WTC11 (cell line): ENCODE results near the gene PDAP1. TPM values are rescaled to one million over a fixed set of nuclear protein-coding genes. Genes with fewer than 3 reads are reported as not detected.

Experiments used
- ATAC-seq: fragments of 200-7000 bp; cut with Tn5 transposase; 2 replicates; pipeline ENCODE4 v1.10.0; 2021; ENCODE audit warnings: mild to moderate bottlenecking, moderate library complexity
- CTCF ChIA-PET: fragments of 300-600 bp; sonication (Branson Sonifier 250); formaldehyde crosslinking; loops from one replicate; lab custom pipeline; 2021; ENCODE audit warnings: antibody characterized with exemption; lab: Charles Lee
- POLR2A ChIA-PET: fragments of 350-600 bp; sonication (Branson Sonifier 250); formaldehyde crosslinking; loops from one replicate; lab custom pipeline; 2021; ENCODE audit warnings: antibody characterized with exemption; lab: Charles Lee
- DNase-seq: peaks from one replicate; pipeline ENCODE4 v3.0.0; 2021; ENCODE audit warnings: low spot score
- H3K27ac Mint-ChIP-seq: 2 replicates; pipeline ENCODE4 v1.8.0; 2021; ENCODE audit warnings: mixed read lengths
- H3K27me3 Mint-ChIP-seq: 2 replicates; pipeline ENCODE4 v1.8.0; 2021; ENCODE audit warnings: low read depth, mild to moderate bottlenecking, moderate library complexity, mixed read lengths
- H3K36me3 Mint-ChIP-seq: 2 replicates; pipeline ENCODE4 v1.8.0; 2021; ENCODE audit warnings: mixed read lengths
- H3K4me1 Mint-ChIP-seq: 2 replicates; pipeline ENCODE4 v1.8.0; 2022; ENCODE audit warnings: mixed read lengths
- H3K4me3 Mint-ChIP-seq: 2 replicates; pipeline ENCODE4 v1.8.0; 2021; ENCODE audit warnings: mild to moderate bottlenecking, moderate library complexity, mixed read lengths
- H3K9me3 Mint-ChIP-seq: 2 replicates; pipeline ENCODE4 v1.8.0; 2021; ENCODE audit warnings: mixed read lengths
- ARID4B ChIP-seq: sonication (generic); formaldehyde crosslinking; IDR thresholded peaks from 2 replicates; pipeline ENCODE4 v1.8.0; 2023; ENCODE audit warnings: missing genetic modification reagents, mild to moderate bottlenecking, borderline replicate concordance
- ATF2 ChIP-seq: sonication (generic); formaldehyde crosslinking; IDR thresholded peaks from 2 replicates; pipeline ENCODE4 v1.8.1; 2022; ENCODE audit warnings: low read depth, missing genetic modification reagents, borderline replicate concordance
- ELF4 ChIP-seq: sonication (generic); formaldehyde crosslinking; IDR thresholded peaks from 2 replicates; pipeline ENCODE4 v1.8.1; 2022; ENCODE audit warnings: low read depth, mild to moderate bottlenecking, moderate library complexity, missing genetic modification reagents
- EMX1 ChIP-seq: fragments of 250-450 bp; sonication (Bioruptor Pico); IDR thresholded peaks from 2 replicates; pipeline ENCODE4 v1.8.0; 2021; ENCODE audit warnings: mild to moderate bottlenecking
- ETV6 ChIP-seq: sonication (generic); formaldehyde crosslinking; IDR thresholded peaks from 2 replicates; pipeline ENCODE4 v1.8.1; 2022; ENCODE audit warnings: mild to moderate bottlenecking, missing genetic modification reagents
- FOXP1 ChIP-seq: sonication (generic); formaldehyde crosslinking; IDR thresholded peaks from 2 replicates; pipeline ENCODE4 v1.8.0; 2022; ENCODE audit warnings: missing genetic modification reagents, mild to moderate bottlenecking, moderate library complexity, borderline replicate concordance
- GRHL2 ChIP-seq: fragments of 250-450 bp; sonication (Bioruptor Pico); IDR thresholded peaks from 2 replicates; pipeline ENCODE4 v1.8.0; 2022; ENCODE audit warnings: mild to moderate bottlenecking, moderate library complexity; ENCODE audit not compliant: insufficient replicate concordance, severe bottlenecking
- IRF2 ChIP-seq: sonication (generic); formaldehyde crosslinking; IDR thresholded peaks from 2 replicates; pipeline ENCODE4 v1.8.0; 2022; ENCODE audit warnings: low read depth, missing genetic modification reagents, borderline replicate concordance
- MYBL2 ChIP-seq: sonication (generic); formaldehyde crosslinking; IDR thresholded peaks from 2 replicates; pipeline ENCODE4 v1.8.1; 2023; ENCODE audit warnings: mild to moderate bottlenecking, moderate library complexity, missing genetic modification reagents
- RELA ChIP-seq: sonication (generic); formaldehyde crosslinking; IDR thresholded peaks from 2 replicates; pipeline ENCODE4 v1.8.1; 2022; ENCODE audit warnings: missing genetic modification reagents, mild to moderate bottlenecking, borderline replicate concordance
- SMAD3 ChIP-seq: sonication (generic); formaldehyde crosslinking; IDR thresholded peaks from 2 replicates; pipeline ENCODE4 v1.8.0; 2022; ENCODE audit warnings: missing genetic modification reagents, mild to moderate bottlenecking, borderline replicate concordance
- TP53 ChIP-seq: sonication (generic); formaldehyde crosslinking; IDR thresholded peaks from 2 replicates; pipeline ENCODE4 v1.8.1; 2023; ENCODE audit warnings: mild to moderate bottlenecking, missing genetic modification reagents
- ZBTB21 ChIP-seq: sonication (generic); formaldehyde crosslinking; IDR thresholded peaks from 2 replicates; pipeline ENCODE4 v1.8.1; 2023; ENCODE audit warnings: mild to moderate bottlenecking, missing genetic modification reagents, borderline replicate concordance
- ZNF219 ChIP-seq: sonication (generic); formaldehyde crosslinking; IDR thresholded peaks from 2 replicates; pipeline ENCODE4 v1.8.0; 2023; ENCODE audit warnings: missing genetic modification reagents, mild to moderate bottlenecking, borderline replicate concordance
- ZNF263 ChIP-seq: sonication (generic); formaldehyde crosslinking; IDR thresholded peaks from 2 replicates; pipeline ENCODE4 v1.8.1; 2022; ENCODE audit warnings: low read depth, mild to moderate bottlenecking, moderate library complexity, missing genetic modification reagents
- ZNF532 ChIP-seq: fragments of 250-450 bp; sonication (Bioruptor Pico); IDR thresholded peaks from 2 replicates; pipeline ENCODE4 v1.9.0; 2021; ENCODE audit warnings: mild to moderate bottlenecking, borderline replicate concordance
- total RNA-seq: library from RNA; stranded (reverse); gene quantifications from 3 replicates; pipeline ENCODE4 v1.2.3, GENCODE V29; 2021
- TF ChIP-seq, protein P1 (sequence below): sonication (generic); formaldehyde crosslinking; IDR thresholded peaks from 2 replicates; pipeline ENCODE4 v1.8.1; 2022; ENCODE audit warnings: missing genetic modification reagents, borderline replicate concordance
- TF ChIP-seq, protein P2 (sequence below): fragments of 250-450 bp; sonication (Bioruptor Pico); IDR thresholded peaks from 2 replicates; pipeline ENCODE4 v2.1.2; 2022; ENCODE audit warnings: mild to moderate bottlenecking, moderate library complexity
- TF ChIP-seq, protein P3 (sequence below): fragments of 200-600 bp; IDR thresholded peaks from 2 replicates; pipeline ENCODE4 v1.8.0; 2022; ENCODE audit warnings: antibody characterized with exemption

Gene PDAP1
- total RNA-seq, 1 experiment from 2014 or later: 177 TPM

DNA sequence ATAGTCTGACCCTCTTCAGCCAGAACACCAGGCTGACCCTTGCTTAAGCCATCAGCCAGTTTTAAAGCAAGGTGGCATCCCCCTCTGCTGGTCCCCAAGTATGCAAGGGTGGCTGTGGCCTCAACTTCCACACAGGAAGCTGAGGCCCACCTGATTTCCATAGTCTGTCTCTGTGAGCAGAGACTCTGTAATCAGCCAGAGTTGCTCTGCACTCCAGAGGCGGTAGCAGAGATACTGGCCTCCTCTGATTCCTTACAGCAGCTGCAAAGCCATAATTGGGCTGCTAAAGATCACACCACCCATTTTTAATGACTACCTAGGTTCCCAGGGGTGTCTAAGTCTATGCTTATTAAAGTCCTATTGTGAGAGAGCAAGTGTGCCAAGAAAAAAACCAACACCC lies 1.8 kb downstream of the PDAP1 start:
- no peak for DNase-seq
- CTCF ChIA-PET: interaction anchor here (0.6 to 2.2 kb wide), 3 partner anchors 9 to 193 kb away, joined by 3 to 7 read pairs (median 4); no protein-coding TSS in a partner anchor

More for the DNA sequence above, 1.8 kb downstream of the PDAP1 start:
- Mint-ChIP-seq H3K27me3 (no peaks in the 10 kb centered on the region), H3K36me3 (peaks cover 38% of the 10 kb centered on the region), H3K9me3 (no peaks in the 10 kb centered on the region), H3K4me3 (peak overlapping the region; percentile 99), H3K4me1 (peaks cover 18% of the 10 kb centered on the region), H3K27ac (peak overlapping the region; percentile 76)
- no peak for TF ChIP-seq ELF4 (CRISPR knock-in tag)
- TF ChIP-seq EMX1: no peak
- no peak for TF ChIP-seq ARID4B (CRISPR knock-in tag)
- no peak for TF ChIP-seq IRF2 (CRISPR knock-in tag)
- TF ChIP-seq, protein P1, sequence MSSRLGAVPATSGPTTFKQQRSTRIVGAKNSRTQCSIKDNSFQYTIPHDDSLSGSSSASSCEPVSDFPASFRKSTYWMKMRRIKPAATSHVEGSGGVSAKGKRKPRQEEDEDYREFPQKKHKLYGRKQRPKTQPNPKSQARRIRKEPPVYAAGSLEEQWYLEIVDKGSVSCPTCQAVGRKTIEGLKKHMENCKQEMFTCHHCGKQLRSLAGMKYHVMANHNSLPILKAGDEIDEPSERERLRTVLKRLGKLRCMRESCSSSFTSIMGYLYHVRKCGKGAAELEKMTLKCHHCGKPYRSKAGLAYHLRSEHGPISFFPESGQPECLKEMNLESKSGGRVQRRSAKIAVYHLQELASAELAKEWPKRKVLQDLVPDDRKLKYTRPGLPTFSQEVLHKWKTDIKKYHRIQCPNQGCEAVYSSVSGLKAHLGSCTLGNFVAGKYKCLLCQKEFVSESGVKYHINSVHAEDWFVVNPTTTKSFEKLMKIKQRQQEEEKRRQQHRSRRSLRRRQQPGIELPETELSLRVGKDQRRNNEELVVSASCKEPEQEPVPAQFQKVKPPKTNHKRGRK: no peak
- TF ChIP-seq ZNF532 (CRISPR knock-in tag): no peak
- TF ChIP-seq SMAD3 (CRISPR knock-in tag): no peak
- no peak for TF ChIP-seq MYBL2 (CRISPR knock-in tag)
- TF ChIP-seq ATF2: no peak
- no peak for TF ChIP-seq TP53 (CRISPR knock-in tag)
- no peak for TF ChIP-seq ZNF219
- TF ChIP-seq GRHL2 (CRISPR knock-in tag): no peak
- TF ChIP-seq ZNF263: no peak
- TF ChIP-seq, protein P2, sequence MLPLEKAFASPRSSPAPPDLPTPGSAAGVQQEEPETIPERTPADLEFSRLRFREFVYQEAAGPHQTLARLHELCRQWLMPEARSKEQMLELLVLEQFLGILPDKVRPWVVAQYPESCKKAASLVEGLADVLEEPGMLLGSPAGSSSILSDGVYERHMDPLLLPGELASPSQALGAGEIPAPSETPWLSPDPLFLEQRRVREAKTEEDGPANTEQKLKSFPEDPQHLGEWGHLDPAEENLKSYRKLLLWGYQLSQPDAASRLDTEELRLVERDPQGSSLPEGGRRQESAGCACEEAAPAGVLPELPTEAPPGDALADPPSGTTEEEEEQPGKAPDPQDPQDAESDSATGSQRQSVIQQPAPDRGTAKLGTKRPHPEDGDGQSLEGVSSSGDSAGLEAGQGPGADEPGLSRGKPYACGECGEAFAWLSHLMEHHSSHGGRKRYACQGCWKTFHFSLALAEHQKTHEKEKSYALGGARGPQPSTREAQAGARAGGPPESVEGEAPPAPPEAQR (CRISPR knock-in tag): no peak
- TF ChIP-seq ZBTB21: no peak
- no peak for TF ChIP-seq RELA (CRISPR knock-in tag)
- TF ChIP-seq, protein P3, sequence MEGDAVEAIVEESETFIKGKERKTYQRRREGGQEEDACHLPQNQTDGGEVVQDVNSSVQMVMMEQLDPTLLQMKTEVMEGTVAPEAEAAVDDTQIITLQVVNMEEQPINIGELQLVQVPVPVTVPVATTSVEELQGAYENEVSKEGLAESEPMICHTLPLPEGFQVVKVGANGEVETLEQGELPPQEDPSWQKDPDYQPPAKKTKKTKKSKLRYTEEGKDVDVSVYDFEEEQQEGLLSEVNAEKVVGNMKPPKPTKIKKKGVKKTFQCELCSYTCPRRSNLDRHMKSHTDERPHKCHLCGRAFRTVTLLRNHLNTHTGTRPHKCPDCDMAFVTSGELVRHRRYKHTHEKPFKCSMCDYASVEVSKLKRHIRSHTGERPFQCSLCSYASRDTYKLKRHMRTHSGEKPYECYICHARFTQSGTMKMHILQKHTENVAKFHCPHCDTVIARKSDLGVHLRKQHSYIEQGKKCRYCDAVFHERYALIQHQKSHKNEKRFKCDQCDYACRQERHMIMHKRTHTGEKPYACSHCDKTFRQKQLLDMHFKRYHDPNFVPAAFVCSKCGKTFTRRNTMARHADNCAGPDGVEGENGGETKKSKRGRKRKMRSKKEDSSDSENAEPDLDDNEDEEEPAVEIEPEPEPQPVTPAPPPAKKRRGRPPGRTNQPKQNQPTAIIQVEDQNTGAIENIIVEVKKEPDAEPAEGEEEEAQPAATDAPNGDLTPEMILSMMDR: no peak
- TF ChIP-seq FOXP1 (CRISPR knock-in tag): no peak
- TF ChIP-seq ETV6 (CRISPR knock-in tag): no peak
- ATAC-seq: no peak
- POLR2A ChIA-PET: no interaction called here
